ENCODE results near the gene ERGIC1.
"Not testable (repeated sequence)": the region's sequence is repeated elsewhere in the genome, so short reads cannot be mapped to it uniquely, and the experiment has no call there.

The ERGIC1 gene

DNA sequence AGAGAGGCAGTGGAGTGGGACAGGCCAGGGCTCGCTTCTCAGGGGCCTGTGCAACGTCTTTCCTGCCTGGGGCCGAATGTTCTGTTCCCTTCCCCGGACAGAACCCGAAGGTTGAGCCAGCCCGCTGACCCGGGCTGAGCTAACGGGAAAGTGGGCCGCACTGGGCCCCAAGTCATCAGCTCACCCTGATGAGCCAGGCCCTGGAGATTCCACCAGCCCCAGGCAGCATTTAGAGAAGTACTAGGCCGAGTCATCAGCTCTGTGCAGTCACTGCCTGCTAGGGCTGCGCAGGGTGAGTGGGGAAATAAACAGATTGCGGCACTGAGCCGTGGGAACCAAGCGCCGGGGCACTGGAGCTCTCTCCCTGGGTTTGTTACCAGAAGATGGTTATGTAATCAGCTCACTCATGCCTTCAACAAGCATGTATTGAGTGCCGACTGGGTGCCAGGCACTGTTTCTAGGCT lies 33.9 kb upstream of the ERGIC1 start:
- no peak for DNase-seq (ENCODE audit: low read depth in 2 of 3, low spot score in 2 of 3)

DNA sequence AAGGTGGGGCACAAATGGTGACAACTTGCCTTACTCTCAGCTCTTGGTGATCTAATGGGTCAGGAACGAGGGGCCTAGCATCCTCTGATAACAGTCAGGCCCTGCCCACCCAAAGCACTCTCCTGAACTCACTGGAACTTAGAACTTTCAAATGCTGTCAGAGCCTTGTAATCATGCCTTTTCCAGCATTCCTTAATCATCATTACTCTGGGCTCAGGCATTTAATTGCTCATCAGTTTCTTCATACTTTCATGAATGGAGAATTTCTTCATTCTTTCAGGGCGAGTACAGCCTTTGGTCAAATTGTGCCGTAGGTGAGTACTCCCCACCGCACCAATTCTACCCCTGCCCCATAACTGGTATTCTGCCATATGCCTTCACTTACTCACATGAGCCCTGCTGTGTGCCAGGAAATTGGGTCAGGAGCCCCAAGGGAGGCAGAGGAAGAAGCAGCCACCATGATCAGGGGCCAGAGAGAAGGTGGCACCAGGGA lies 32.8 kb upstream of the ERGIC1 start:
- no peak for DNase-seq (ENCODE audit: low read depth in 2 of 3, low spot score in 2 of 3)

DNA sequence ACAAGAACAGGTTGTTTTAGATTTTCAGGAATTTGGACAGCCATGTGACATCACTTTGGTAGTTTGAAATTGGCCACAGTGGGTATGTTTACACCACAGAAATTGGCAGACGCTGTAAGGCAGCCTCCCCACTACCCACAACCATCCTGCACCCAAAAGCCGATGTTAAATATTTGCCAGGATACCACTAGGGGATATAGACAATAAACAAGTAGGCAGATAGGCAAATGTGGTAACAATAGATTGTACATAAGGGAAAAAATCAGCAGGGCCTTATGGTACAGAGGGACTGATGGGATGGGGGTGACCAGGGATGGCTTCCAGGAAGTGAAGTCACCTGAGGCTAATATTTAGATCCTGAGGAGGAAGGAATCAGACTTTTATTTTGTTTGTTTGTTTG lies 31.9 kb upstream of the ERGIC1 start:
- no peak for DNase-seq (ENCODE audit: low read depth in 2 of 3, low spot score in 2 of 3)

DNA sequence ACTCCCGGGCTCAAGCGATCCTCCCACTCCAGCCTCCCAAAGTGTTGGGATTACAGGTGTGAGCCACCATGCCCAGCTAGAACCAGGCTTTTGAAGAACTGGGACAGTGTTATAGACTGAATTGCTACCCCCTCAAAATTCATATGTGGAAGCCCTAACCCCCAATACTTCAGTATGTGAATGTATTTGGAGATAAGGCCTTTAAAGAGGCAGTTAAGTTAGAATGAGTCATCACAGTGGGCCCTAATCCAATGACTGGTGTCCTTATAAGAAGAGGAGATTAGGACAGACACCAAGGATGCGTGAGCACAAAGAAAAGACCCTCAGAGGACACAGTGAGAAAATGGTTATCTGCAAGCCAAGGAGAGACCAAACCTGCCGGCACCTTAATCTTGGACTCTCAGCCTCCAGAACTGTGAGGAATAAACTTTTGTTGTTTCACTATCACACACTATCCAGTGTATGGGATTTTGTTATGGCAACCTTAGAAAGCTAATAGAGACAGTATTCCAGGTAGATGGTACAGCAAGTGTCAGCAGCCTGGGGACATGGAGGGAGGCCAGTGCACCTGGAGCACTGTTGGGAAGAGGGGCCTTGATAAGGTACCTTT lies 31.4 kb upstream of the ERGIC1 start:
- DNase-seq (ENCODE audit: low read depth in 2 of 3, low spot score in 2 of 3), result no peak

DNA sequence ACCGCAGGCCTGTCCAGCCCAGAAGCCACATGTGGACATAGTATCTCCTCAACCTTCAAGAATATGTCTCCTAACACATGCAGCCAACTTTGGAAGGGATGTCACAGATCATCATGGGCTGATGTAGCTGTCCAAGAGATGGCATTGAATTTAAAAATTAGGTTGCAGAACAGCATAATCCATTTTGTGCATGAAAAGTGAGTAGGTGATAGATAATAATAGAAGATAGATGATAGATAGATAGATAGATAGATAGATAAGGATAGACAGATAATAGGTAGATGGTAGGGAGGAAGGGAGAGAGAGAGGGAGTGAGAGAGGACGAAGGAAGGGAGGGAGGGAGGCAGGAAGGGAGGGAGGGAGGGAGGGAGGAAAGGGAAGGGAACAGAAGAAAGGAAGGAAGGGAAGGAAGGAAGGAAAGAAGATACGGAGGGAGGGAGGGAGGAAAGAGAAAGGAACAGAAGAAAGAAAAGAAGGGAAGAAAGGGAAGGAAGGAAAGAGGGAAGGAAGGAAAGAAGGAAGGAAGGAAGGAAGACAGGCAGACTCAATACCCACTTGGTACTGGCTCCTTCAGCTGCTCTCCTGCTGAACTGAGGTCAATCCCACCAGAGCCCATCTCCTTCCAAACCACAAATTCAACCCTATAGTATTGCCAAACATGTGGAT lies 28.9 kb upstream of the ERGIC1 start:
- no peak for DNase-seq (ENCODE audit: low read depth in 2 of 3, low spot score in 2 of 3)

DNA sequence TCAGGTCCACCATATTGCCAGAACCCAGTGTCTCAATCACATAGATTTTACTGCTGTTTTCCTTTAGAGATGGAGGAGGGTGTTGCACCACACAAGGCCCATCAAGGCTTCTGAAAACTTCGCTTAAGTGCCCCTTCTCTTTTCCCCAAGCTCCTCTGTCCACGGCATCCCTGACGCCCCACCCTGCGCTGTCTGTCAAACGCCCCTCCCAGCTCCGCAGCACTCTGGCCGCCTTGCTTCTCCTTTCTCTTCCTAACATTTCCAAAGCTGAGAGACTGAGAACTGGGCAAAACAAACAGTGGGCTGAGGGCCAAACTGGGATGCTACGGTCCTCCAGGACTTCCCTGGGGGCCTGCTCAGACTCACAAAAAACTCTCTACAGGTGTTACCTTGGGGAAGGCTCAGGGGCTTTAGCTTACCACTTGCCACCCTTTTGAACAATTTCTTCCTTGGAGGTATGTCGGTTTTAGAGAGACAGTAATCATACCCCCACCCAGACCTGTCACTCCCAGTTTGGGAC lies 28.3 kb upstream of the ERGIC1 start:
- DNase-seq (ENCODE audit: low read depth in 2 of 3, low spot score in 2 of 3), result no peak

DNA sequence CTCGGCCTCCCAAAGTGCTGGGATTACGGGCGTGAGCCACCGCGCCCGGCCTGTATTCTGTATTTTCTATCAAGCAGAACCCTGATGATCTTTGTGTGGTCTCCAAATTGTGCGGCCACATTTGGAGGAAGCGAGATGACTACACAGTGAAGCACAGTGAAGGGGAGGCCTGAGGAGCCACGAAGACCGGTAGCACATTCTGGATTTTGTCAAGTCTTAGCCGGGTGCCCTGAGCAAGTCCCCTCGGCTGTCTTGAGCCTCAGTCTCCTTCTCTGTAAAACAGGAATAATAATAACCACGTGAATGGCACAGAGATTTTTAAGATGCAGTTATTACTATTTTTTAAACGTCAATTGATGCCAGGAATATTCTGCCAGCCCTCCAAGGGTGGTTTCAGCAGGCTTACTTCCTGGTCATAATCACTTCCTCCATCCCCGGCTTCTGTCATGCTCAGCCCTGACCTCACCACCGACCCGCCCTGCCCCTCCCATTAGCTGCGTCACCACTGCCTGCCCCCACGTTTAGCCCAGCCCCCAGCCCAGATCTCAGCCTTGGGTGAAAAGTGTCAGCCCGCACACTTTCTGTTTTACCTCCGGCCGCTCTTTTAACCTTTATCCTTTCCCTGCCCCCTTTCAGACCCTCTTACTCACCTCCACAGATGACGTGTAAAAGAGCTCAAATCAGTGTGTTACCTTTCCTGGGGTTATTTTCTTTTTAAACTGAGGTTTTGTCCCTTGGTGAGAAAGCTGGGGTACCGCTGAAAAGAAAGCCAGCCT lies 27.0 kb upstream of the ERGIC1 start:
- peak; percentile 81 to 87 (median 83) for DNase-seq (ENCODE audit: low read depth in 2 of 3, low spot score in 2 of 3)

DNA sequence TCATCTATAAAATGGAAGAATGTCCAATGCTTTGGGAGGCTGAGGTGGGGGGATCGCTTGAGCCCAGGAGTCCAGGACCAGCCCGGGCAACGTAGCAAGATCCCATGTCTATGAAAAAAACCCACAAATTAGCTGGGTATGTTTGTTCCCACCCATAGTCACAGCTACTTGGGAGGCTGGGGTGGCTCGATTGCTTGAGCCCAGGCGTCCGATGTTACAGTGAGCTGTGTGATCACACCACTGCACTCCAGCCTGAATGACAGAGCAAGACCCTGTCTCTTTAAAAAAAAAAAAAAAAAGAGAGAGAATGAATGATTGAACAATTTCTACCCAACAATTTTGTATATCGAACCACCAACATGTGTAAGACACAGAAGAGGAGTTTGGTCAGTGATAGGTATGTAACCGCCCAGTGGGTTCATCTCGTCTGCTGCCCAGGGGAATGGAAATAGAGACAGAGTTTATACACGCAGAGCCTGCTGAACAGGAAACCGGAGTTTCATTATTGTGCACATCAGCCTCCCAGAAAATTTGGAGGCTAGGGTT lies 26.2 kb upstream of the ERGIC1 start:
- no peak for DNase-seq (ENCODE audit: low read depth in 2 of 3, low spot score in 2 of 3)

DNA sequence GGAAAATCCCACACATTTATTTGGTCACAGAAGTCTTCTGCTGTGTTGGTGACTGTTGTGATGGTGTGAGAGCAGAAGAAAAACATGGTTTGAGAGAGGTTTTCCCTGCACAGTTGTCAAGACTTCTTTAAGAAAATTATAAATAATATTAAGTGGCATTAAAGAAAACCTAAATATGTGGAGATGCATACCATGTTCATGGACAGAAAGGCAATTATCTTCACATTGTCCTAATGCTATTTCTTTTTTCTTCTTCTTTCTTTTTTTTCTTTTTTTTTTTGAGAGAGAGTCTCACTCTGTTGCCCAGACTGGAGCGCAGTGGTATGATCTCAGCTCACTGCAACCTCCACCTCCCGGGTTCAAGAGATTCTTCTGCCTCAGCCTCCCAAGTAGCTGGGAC lies 24.3 kb upstream of the ERGIC1 start:
- no peak for DNase-seq (ENCODE audit: low read depth in 2 of 3, low spot score in 2 of 3)

DNA sequence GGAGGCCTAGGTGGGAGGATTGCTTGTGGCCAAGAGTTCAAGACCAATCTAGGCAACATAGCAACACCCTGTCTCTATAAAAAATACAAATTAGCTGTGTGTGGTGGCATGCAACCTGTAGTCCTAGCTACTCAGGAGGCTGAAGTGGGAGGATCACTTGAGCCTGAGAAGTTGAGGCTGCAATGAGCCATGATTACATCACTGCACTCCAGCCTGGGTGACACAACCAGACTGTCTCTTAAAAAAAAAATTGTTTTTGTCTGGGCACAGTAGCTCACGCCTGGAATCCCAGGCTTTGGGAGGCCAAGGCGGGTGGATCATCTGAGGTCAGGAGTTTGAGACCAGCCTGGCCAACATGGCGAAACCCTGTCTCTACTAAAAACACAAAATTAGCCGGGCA lies 23.1 kb upstream of the ERGIC1 start:
- not testable (repeated sequence) for DNase-seq (ENCODE audit: low read depth in 2 of 3, low spot score in 2 of 3)

DNA sequence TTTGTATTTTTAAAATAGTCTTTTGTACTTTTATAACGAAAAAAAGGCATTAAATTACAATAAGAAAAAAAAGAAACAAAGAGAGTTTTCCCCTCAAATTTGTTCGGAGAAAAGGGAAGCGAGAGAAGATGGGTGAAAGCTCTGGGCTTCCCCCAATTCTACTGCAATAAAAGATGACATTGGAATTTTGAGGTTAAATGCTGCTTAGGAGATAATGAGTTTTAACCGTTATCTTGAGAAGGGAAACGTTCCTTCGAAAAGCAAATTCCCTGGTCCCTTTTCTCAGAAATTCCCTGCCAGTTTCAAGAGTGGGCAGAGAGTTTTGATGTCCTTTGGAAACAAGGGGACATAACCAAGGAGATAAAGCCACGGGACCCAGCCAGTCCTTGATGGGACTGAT lies 18.4 kb upstream of the ERGIC1 start:
- DNase-seq (ENCODE audit: low read depth in 2 of 3, low spot score in 2 of 3), result no peak

DNA sequence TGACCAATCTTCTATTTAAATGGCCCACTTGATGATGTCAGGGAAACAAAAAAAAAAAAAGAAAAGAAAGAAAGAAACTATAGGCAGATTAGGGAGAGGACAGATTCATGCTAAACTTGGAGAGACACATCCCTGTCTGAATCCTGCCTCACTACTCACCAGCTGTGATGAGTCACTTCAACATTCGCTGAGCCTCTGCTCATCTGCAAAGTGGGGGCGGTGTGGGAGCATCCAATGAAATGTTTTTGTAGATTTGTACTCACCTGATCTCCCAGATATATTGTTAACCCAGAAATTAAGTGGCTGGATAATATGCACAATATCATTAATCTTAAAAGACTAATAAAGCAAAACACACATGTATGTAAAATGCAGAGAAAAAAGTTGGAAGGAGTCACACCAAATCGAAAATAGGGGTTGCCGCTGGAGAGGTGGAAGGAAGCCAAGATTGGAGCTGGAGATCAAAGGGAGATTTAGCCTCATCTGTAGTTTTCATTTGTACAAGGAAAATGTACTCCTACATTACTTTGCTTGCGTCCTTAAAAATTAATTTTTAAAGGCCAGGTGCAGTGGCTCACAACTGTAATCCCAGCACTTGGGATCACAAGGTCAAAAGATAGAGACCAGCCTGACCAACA lies 17.0 kb upstream of the ERGIC1 start:
- DNase-seq (ENCODE audit: low read depth in 2 of 3, low spot score in 2 of 3), result no peak

DNA sequence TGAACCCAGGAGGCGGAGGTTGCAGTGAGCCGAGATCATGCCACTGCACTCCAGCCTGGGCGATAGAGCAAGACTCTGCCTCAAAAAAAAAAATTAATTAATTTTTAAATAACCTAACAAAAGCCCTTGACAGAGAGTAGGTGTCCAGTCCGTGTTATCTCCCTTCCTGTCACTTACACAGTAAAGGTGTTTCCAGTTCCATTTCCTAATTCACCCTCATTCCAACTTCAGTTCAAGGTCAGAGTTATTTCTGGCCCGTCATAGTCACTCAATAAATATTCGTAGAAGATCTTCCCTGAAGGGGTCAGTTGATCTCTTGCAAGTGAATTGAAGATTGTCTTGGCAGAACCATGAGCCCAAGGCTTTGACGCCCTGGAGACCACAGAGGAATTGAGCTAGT lies 16.4 kb upstream of the ERGIC1 start:
- DNase-seq (ENCODE audit: low read depth in 2 of 3, low spot score in 2 of 3), result no peak

DNA sequence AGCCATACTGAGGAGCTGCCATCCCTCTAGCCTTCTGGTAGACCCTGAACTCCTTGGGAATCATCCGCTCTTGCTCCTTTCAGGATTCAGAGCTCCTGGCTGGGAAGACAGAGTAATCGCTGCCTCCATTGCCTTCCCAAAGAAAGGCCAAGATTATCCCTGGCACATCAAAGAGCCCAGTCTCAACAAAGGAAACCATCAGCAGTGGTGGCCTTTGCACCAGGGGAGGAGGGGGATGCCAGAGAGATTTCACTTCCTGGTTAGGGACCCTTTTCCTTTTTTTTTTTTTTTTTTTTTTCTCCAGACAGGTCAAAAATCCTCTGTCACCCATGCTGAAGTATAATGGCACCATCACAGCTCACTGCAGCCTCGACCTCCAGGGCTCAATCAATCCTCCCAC lies 16.0 kb upstream of the ERGIC1 start:
- no peak for DNase-seq (ENCODE audit: low read depth in 2 of 3, low spot score in 2 of 3)

DNA sequence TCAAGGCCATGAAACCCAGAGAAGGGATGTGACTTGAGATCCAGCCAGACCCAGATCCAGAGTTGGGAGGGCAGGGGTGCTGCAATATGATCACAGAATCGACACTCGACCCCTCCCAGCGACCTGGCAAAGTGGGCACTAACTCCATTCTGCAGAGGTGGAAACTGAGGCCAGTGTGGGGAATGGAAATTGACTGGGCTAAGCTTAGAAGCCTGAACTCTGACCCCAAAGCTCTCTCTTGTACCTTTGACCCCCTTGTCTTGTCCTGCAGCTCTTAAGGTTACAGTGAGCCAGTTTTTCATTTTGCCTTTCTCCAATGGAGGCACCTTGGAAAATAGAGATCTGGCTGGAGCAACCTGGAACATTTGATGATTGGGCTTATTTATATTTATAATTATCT lies 14.5 kb upstream of the ERGIC1 start:
- no peak for DNase-seq (ENCODE audit: low read depth in 2 of 3, low spot score in 2 of 3)

DNA sequence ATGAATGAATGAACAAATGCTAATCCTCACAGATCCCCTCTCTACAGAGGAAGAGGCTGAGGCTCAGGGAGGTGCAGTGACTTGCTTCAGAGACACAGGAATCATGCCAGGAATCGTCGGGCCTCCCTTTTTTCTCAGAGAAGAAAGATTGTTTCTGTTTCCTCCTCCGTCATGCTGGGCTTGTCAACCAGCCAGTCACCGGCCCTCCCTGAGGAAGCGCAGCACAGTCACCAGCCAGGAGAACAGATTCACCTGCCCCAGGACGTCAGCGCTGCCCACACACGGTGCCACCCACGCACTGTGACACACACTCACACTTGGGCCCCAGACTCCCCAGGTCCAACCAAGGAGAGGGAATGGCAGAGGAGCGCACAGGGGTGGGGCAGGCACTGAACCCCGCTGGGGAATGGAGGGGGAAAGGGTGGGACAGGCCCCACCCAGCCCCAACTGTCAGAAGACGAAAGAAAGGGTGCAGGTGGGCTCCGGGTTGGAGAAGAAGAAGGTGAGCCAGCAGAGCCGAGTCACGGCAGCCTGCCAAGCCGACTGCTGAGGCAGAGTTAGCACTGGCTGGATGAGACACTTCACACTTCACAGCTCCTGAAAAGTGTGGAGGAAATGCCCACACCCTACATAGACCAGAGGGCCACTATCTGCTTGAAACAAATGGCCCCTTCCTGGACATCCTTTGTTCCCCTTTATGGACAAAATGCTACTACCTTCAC lies 13.8 kb upstream of the ERGIC1 start:
- DNase-seq (ENCODE audit: low read depth in 2 of 3, low spot score in 2 of 3), result no peak

DNA sequence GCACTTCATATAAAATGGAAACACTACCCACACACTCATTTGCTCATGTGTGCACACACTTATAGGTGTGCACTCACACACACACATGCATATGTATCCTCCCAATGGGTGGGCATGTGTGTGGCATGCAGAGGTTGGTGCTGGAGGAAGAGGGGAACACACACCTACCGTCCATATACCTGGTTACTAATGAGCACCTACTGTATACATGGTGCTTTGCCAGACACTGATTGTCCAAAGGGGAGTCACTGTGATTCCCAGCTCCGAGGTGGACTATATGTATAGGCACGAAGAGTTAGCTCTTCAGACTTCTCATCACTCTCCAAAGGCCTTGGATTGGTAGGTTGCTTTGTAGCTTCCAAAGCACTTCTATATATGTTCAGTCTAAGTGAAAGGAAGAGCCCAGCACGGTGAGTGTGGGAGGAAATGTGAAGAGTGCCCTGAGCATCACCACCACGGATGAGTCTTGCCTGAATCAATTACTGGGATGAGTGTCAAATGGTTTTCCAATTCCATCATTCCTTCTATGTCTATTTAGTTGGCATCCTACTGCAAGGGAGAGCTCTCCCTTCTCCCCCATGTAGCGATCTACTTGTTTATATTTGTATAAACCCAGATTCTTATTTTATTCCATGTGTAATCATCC lies 12.6 kb upstream of the ERGIC1 start:
- no peak for DNase-seq (ENCODE audit: low read depth in 2 of 3, low spot score in 2 of 3)

DNA sequence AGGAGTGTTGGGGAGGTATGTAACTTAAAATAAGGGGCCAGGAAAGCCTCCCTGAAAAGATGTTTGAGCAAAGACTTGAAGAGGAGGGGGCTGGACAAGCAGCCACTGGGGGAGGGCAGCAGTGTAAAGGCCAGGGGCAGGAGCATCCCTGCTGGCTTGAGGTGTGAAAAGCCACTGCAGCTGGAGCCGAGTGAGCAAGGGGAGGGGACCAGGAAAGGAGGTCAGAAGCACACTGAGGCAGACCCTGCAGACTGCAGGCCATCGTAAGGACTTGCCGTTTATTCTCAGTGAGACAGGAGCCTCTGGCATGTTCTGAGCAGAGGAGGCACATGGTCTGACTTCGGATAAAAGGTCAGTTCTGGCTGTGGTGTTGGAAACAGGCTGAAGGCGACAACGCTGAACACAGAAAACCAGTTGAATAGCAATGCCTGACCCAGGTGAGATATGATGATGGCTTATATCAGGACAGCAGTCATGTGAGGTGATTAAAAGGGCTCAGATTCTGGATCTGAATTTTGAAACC lies 10.2 kb upstream of the ERGIC1 start:
- DNase-seq (ENCODE audit: low read depth in 2 of 3, low spot score in 2 of 3), result no peak

DNA sequence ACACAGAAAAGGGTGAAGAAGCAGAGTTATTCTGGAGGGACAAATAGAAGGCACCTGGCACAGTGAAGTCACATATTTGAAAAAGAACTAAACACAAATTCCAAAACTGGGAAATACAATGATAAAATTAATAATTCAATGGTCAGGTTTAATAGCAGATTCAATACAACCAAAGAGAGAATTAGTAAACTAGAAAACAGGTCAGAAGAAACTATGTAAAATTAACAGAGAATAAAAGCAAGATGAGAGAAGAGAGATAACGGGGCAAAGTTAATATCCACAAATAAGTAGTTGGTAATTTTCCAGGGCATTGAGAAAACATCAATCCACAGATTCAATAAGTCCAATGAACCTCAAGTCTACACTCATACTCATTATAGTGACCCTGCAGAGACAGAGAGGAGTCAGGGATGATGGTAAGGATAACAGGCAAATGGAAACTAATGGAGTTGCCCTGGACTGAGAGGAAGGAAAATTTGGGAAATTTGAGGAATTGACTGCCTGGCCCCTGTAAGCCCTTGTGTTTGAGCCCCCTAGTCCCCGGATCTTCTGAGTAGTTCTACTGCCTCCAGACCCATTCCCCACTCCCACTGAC lies 8.3 kb upstream of the ERGIC1 start:
- no peak for DNase-seq (ENCODE audit: low read depth in 2 of 3, low spot score in 2 of 3)

Data from activated CD8-positive, alpha-beta memory T cell treated with anti-CD3 and anti-CD28 coated beads for 48 hours (primary cell).